T-helper 2 cell (primary cell): ENCODE results near the gene FCGR1A.
"Not testable (repeated sequence)": the region's sequence is repeated elsewhere in the genome, so short reads cannot be mapped to it uniquely, and the experiment has no call there.

Source experiments
- DNase-seq, 5 experiments: peaks; one replicate each; pipeline versions ENCODE4 v3.0.0 to v3.0.0-alpha.2; 2012 to 2022
- total RNA-seq, 2 donors: gene quantifications; one replicate each; lab custom pipeline; 2026; lab: John Stamatoyannopoulos, UW

The FCGR1A gene
- total RNA-seq = 0 reads per million in 2 donors

- not testable (repeated sequence) for DNase-seq
Observed at GRCh38 chr1:149782600-149782999, at the start of gene FCGR1A. TSS of gene FCGR1A (plus strand) at chr1:149782694. CDS start at chr1:149782744, 50 bp downstream.

GRCh38 chr1:149732781-149733180, 49.7 kb upstream of the FCGR1A start:
- DNase-seq = not testable (repeated sequence)

GRCh38 chr1:149734692-149735091, 47.8 kb upstream of the FCGR1A start:
- not testable (repeated sequence) for DNase-seq

- DNase-seq = peak in 3 of 5 experiments; percentile 10 to 84 (median 21)
Observed at GRCh38 chr1:149740148-149740581, 42.3 kb upstream of the FCGR1A start.

DNA sequence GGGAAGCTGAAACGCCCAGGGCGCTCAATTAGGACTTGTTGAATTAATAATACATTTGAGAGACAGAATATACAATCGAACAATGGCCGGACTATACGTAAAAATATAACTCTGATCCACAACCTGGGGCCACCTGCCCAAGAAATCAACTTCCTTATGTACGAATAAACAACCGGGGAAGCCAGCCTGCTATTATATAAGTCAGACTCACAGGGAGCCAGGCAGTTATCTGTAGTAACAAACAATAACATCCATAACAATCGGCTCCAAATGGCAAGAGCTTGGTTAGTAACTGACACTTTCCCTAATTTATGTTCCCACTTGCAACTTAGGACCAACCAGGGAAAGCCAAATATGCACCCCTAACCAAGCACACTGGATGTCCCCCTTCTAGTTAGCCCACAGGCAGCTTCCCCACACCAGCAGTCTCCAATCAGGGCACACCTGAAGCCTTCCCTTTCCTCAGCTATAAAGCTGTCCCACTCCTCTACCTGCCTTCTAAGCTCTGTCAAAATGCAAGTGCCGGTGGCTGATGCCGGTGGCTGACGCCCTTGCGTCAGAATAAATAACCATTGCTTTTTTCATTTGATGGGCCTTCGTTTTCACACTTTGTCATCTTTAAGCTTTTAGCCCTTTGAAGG, 41.8 kb upstream of the FCGR1A start:
- DNase-seq = not testable (repeated sequence)

- not testable (repeated sequence) for DNase-seq
Observed at GRCh38 chr1:149741914-149742313, 40.6 kb upstream of the FCGR1A start.

DNA sequence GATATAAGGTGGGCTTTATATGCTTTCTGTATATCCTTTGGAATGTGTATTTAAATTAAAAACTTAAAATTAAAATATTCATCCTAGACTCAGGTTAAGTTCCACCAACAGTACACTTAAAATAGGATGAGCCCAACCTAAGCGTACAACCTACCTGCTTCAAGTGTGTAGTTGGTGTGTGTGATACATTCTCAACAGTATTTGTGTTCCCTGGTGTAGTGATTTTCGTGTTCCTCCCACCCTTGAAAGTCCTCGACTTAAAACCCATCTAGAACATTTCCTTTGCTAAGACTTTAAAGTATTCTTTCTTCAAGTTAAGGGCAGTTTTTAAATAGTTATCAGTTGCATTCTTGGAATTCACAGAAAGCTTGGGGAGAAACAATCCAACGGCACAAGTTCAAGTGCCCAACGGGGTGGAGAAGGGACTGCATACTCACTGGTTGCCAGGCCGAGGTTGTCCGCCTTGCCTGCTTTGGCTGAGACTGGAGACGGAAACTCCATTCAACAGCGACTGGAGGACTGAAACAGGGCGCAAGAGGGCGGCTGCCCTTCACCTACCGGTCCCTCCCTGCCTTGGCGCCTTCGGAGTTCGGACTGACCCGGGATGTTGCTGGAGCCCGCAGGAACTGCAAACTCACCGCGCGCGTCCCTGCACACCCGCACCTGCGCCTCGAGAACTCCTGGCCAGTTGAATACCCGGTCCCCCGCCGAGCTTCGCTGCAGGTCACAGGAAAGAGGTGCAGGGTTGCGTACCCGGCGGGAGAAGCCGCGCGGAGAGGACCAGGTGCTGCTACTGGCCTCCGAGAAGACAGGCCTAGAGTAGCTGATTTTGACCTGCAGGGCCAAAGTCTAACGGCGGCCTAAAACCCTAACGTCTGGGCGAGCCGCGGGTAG, 35.8 kb upstream of the FCGR1A start:
- not testable (repeated sequence) for DNase-seq

DNA sequence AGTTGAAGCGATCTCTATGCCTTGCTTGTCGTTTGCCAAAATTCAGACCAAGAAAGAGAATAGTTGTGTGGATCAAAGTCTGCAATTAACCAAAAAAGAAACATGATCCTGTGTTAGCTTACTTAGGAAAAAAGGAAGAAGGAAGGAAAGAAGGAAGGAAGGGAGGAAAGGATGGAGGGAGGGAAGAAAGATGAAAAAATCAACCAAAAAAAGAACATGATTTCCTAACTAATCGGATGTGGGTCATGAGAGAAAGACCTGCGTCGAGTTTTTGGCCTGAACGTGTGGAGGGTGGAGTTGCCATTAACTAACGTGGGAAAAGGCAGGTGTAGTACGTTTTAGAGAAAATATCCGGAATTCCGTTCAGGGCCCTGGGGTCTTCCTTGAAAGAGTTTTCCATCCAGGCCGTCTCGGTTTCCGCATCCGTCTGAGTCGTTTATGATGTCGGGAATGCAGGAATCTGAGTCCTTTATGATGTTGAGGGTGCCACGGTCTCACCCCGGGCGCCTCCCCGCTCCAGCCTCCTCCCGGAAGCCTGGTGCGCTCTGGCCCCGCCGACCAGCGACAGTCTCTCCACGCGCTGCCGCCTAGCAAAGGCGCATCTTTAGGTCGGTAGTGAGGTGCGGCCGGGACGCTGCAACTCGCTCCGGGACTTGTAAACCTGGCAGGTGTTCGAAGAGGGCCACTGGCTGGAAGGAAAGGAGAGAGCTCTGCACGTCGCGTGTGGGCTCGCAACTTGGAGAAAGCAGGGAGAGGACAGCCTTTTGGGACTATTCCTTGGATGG, 34.9 kb upstream of the FCGR1A start:
- DNase-seq = not testable (repeated sequence)

DNA sequence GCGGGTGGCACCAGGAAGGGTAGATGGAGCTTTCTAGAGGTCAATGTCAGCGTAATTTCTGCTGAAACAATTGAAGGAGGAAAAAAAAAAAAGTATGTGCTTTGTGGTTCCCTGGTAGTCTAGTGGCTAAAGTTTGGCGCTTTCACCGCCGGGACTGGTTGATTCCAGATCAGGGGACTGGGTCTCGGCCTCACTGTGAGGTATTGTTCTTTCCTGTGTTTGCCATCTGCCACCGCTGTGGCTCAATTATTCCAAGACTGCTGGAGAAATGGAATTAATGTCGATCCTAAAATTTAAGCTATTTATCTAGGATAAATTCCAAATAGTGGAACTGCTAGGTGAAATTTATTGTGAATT, 34.4 kb upstream of the FCGR1A start:
- DNase-seq = not testable (repeated sequence)

DNA sequence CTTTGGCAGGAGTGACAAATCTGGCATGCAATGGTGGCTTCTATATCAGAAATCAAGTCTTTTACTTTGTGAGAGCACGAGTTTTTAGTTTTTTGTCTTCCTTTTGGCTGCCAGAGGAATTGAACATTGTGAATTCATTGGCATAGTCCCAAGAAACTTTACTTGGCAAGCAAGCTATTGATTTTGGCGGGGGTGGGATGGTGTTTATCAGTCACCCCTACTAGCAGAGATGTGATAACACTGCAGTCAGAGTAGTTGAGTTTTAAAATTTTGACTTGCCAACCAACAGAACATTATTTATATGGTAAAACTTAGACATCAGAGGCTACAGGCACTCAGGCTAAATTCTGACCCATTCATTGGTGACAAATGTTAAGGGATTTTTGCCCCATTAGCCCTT, 31.9 kb upstream of the FCGR1A start:
- not testable (repeated sequence) for DNase-seq

- not testable (repeated sequence) for DNase-seq
Observed at GRCh38 chr1:149752186-149752585, 30.3 kb upstream of the FCGR1A start.

DNA sequence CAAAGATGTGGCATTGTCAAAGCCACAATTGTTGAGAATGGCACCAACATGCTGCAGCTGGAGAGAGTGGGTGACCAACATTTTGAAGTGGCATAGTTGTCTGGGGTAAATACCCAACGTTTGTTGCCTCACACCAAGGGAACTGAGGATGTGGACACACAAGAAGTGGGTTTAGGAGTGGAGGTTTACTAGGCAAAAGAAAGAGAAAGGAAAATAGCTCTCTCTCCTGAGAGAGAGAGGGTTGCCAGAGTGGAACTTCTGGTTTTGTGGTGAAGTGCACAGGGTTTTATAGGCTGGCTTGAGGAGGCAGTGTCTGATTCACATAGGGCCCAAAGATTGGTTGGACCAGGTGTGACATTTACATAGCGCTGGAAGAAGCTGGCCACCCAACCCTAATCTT, 29.0 kb upstream of the FCGR1A start:
- not testable (repeated sequence) for DNase-seq

- not testable (repeated sequence) for DNase-seq
Observed at GRCh38 chr1:149755294-149755693, 27.2 kb upstream of the FCGR1A start.

GRCh38 chr1:149762294-149762693, 20.2 kb upstream of the FCGR1A start:
- not testable (repeated sequence) for DNase-seq

DNA sequence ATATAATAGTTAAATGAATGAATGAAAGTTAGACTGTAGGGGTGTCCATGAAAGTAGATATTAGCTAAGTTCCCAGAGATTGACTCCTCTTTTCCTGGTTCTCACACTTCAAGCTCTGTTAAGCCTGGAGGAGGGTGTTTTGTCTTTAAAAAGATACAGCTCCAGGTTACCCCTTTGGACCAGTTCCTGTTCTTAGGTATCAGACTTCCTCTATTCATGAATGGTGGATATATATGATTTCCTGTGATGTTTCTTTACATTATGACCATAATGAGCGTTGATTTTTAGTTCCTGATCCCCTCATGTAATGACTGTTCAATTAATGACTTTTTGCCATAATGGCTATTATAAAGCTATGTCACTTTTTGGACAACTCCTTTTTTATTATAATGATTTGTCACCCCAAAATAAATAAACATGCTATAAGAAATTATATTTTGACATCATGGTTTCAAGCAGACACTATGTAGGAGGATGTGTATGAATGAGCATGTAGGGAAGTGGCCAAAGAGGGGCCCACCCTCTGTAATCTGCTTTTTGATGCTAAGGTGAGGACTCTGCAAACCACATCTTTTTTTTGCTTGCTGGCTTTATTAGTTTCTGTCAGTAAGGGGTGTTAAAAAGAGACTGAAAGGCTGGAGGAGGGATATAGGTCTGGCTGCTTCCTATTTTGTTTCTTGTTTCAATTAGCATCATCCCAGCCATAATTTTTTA, 18.2 kb upstream of the FCGR1A start:
- DNase-seq = not testable (repeated sequence)

- not testable (repeated sequence) for DNase-seq
Observed at GRCh38 chr1:149766241-149766640, 16.3 kb upstream of the FCGR1A start.

DNA sequence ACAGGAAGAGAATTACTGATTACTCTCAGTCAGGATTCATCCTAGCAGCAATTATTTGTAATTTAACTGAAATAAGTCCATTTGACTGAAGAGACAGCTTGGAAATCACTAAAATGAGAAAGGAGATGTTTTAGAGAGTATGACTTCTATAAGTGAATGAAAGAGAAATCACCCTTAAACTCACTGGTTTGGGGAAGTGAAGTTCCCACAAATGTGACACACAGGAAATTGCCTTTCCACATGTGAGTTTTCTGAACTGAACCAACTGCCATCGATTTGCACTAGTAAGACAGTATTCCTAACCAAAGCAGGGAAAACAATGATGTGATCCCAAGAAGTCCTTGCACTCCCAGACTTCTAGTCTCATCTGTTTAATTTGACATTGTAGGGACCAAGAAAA, 13.3 kb upstream of the FCGR1A start:
- not testable (repeated sequence) for DNase-seq

DNA sequence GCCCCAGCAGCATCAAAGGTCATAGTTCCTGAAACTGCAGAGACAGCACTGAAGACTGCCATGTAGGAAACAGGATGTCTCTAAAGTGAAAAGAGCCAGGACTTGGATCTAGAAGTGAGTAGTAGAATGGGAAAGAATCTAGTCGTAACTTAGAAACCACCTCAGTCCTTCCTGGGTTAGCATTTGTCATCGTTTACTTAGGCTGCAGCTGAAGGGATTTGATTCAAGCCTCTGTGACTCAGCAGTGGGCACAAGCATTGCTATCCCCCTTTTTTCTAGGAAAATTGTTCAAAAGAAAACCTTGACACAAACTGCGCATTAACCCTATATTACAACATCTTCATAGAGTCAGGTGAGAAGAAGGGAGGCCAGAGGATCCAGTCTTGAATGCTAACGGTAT, 11.8 kb upstream of the FCGR1A start:
- DNase-seq = not testable (repeated sequence)

DNA sequence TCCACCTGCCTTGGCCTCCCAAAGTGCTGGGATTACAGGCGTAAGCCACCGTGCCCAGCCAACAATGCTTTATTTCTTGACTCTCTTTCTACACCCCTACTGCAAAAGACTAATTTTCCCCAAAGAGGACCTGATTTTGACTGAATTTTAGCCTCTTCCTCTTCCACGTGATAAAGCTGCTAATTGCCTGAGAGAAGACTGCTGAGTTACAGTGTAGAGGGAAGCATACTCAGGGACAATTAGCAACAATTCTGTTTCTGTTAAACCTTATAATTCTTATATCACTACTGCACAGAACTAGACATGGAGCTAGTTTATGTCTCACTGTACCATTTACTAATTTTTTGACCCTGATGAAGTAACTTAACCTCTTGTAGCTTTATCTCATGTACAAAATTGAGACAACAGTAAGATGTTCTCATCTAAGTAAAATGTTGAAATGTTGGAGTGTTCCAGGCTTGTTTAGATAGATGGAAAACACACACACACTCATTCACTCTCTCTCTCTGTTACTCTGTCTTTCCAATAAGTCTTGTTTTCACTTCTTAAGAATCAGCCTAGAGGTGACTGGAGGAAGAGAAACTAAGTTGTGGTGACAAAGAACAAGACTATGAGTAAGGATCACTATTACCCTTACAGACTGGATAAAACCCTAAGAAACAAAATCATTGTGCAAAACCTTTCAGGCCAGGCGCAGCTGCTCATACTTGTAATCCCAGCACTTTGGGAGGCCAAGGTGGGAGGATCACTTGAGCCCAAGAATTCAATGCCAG, 10.7 kb upstream of the FCGR1A start:
- not testable (repeated sequence) for DNase-seq

DNA sequence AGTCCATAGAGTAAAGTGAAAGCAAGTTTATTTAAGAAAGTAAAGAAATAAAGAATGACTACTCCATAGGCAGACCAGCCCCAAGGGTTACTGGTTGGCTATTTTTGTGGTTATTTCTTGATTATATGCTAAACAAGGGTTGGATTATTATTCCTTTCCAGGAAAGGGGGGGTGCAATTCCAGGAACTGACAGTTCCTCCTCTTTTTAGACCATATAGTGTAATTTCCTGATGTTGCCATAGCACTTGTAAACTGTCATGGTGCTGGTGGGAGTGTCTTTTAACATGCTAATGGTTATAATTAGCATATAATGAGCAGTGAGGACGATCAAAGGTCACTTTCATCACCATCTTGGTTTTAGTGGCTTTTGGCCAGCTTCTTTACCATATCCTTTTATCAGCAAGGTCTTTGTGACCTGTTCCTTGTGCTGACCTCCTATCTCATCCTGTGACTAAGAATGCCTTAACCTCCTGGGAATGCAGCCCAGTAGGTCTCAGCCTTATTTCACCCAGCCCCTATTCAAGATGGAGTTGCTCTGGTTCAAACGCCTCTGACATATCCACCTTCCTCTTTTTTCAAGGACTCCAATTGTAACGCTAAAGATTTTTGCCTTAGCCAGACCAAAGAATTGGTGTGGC, 6.9 kb upstream of the FCGR1A start:
- DNase-seq = not testable (repeated sequence)

- DNase-seq = not testable (repeated sequence)
Observed at GRCh38 chr1:149777084-149777483, 5.4 kb upstream of the FCGR1A start.
